Measurements from ENCODE around the gene CYTL1.
"Not testable (repeated sequence)": the region's sequence is repeated elsewhere in the genome, so short reads cannot be mapped to it uniquely, and the experiment has no call there.

CYTL1 gene

GRCh38 chr4:5003918-5004317, 15.3 kb downstream of the CYTL1 start:
- in situ Hi-C loops (cut with MboI; ENCODE audit: low sequenced_read_pairs): no loop called here

- in situ Hi-C loops (cut with MboI; ENCODE audit: low sequenced_read_pairs): no loop called here
Observed at GRCh38 chr4:5003372-5003857, 15.8 kb downstream of the CYTL1 start.

GRCh38 chr4:5001641-5002040, 17.6 kb downstream of the CYTL1 start:
- in situ Hi-C loops (cut with MboI; ENCODE audit: low sequenced_read_pairs): not testable (repeated sequence)

GRCh38 chr4:4996935-4997334, 22.3 kb downstream of the CYTL1 start:
- in situ Hi-C loops (cut with MboI; ENCODE audit: low sequenced_read_pairs): not testable (repeated sequence)

- in situ Hi-C loops (cut with MboI; ENCODE audit: low sequenced_read_pairs): no loop called here
Observed at GRCh38 chr4:4995908-4996265, 23.4 kb downstream of the CYTL1 start.

- in situ Hi-C loops (cut with MboI; ENCODE audit: low sequenced_read_pairs): no loop called here
Observed at GRCh38 chr4:4995103-4995907, 24.0 kb downstream of the CYTL1 start.

GRCh38 chr4:4994312-4995097, 24.8 kb downstream of the CYTL1 start:
- in situ Hi-C loops (cut with MboI; ENCODE audit: low sequenced_read_pairs): no loop called here

GRCh38 chr4:4992833-4993232, 26.4 kb downstream of the CYTL1 start:
- in situ Hi-C loops (cut with MboI; ENCODE audit: low sequenced_read_pairs): no loop called here

- in situ Hi-C loops (cut with MboI; ENCODE audit: low sequenced_read_pairs): no loop called here
Observed at GRCh38 chr4:4991541-4992099, 27.6 kb downstream of the CYTL1 start.

GRCh38 chr4:4990857-4991540, 28.3 kb downstream of the CYTL1 start:
- in situ Hi-C loops (cut with MboI; ENCODE audit: low sequenced_read_pairs): no loop called here

GRCh38 chr4:4990329-4990728, 28.9 kb downstream of the CYTL1 start:
- in situ Hi-C loops (cut with MboI; ENCODE audit: low sequenced_read_pairs): no loop called here

GRCh38 chr4:4989083-4989622, 30.1 kb downstream of the CYTL1 start:
- in situ Hi-C loops (cut with MboI; ENCODE audit: low sequenced_read_pairs): no loop called here

GRCh38 chr4:4987656-4988055, 31.6 kb downstream of the CYTL1 start:
- in situ Hi-C loops (cut with MboI; ENCODE audit: low sequenced_read_pairs): no loop called here

- in situ Hi-C loops (cut with MboI; ENCODE audit: low sequenced_read_pairs): no loop called here
Observed at GRCh38 chr4:4986841-4987240, 32.4 kb downstream of the CYTL1 start.

GRCh38 chr4:4985844-4986243, 33.4 kb downstream of the CYTL1 start:
- in situ Hi-C loops (cut with MboI; ENCODE audit: low sequenced_read_pairs): no loop called here

GRCh38 chr4:4985036-4985435, 34.2 kb downstream of the CYTL1 start:
- in situ Hi-C loops (cut with MboI; ENCODE audit: low sequenced_read_pairs): no loop called here

GRCh38 chr4:4984186-4984585, 35.1 kb downstream of the CYTL1 start:
- in situ Hi-C loops (cut with MboI; ENCODE audit: low sequenced_read_pairs): no loop called here

GRCh38 chr4:4981827-4982226, 37.4 kb downstream of the CYTL1 start:
- in situ Hi-C loops (cut with MboI; ENCODE audit: low sequenced_read_pairs): no loop called here

GRCh38 chr4:4981427-4981826, 37.8 kb downstream of the CYTL1 start:
- in situ Hi-C loops (cut with MboI; ENCODE audit: low sequenced_read_pairs): no loop called here

- in situ Hi-C loops (cut with MboI; ENCODE audit: low sequenced_read_pairs): no loop called here
Observed at GRCh38 chr4:4980621-4981230, 38.5 kb downstream of the CYTL1 start.

- in situ Hi-C loops (cut with MboI; ENCODE audit: low sequenced_read_pairs): no loop called here
Observed at GRCh38 chr4:4979971-4980370, 39.3 kb downstream of the CYTL1 start.
